ENCODE results near the gene SLC8A1.

The SLC8A1 gene

DNA sequence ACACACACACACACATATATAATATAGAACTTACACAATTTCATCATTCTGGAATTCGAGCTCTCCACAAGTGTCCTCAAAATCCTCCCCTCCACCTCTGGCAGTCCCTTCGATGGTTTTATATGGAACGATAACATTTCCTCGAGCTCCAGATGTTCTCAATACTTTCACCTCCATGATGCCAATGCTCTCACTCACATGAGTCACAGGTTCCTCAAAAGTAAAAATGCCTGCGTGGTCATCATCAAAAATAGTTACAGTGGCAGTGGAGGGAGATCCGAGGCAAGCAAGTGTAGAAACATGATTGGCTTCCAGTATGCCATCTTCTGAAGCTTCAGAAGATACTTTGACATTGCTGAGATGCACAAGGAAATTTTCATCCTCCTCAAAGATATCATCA is 23.5 kb downstream of the SLC8A1 start:
- no peak for DNase-seq (ENCODE audit: low read depth in 2 of 3, low spot score in 1 of 3)

GRCh38 chr2:40421631-40422297 is 30.1 kb downstream of the SLC8A1 start:
- no peak for DNase-seq (ENCODE audit: low read depth in 2 of 3, low spot score in 1 of 3)

DNA sequence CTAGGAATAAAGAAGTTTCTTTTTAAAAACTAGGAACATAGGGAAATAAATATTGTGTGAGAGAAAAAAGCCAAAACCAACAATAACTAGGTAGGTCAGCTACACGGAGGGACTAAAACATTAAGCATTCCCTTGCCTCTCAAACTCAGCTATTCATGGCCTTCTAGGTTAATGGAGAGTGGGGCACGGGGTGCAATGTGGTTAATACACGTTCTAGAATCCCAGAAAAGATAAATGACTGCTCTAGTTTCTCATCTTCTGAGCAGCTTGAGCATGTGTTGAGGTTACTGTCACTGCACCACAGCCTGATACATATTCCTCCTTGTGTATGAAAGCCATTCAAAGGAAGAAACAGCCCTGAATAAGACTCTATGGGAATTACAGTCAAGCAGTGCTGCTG is 31.4 kb downstream of the SLC8A1 start:
- DNase-seq (ENCODE audit: low read depth in 2 of 3, low spot score in 1 of 3): no peak

GRCh38 chr2:40419364-40419762 is 32.5 kb downstream of the SLC8A1 start:
- DNase-seq (ENCODE audit: low read depth in 2 of 3, low spot score in 1 of 3): no peak

GRCh38 chr2:40418614-40419363 is 33.1 kb downstream of the SLC8A1 start:
- no peak for DNase-seq (ENCODE audit: low read depth in 2 of 3, low spot score in 1 of 3)

GRCh38 chr2:40416486-40416885 is 35.4 kb downstream of the SLC8A1 start:
- no peak for DNase-seq (ENCODE audit: low read depth in 2 of 3, low spot score in 1 of 3)

- no peak for DNase-seq (ENCODE audit: low read depth in 2 of 3, low spot score in 1 of 3)
These were observed 36.5 kb downstream of the SLC8A1 start for GRCh38 chr2:40415391-40415790.

DNA sequence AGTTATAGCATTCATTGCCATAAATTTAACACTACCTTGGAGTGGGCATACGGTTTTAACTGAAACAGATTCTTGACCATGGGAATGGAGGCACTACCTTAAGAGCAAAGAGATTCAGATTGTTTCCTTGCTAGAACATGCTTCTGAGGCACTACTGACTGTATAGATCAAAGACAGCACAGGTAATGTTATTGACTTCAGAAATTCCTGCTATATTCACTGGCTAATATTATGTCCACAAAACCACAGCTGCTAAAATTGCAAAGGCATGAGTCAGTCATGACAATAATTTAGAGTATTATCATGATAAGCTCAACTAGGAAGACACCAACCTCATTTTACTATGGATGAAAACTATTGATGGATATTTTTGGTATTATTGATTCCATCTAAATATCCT is 39.4 kb downstream of the SLC8A1 start:
- DNase-seq (ENCODE audit: low read depth in 2 of 3, low spot score in 1 of 3): no peak

DNA sequence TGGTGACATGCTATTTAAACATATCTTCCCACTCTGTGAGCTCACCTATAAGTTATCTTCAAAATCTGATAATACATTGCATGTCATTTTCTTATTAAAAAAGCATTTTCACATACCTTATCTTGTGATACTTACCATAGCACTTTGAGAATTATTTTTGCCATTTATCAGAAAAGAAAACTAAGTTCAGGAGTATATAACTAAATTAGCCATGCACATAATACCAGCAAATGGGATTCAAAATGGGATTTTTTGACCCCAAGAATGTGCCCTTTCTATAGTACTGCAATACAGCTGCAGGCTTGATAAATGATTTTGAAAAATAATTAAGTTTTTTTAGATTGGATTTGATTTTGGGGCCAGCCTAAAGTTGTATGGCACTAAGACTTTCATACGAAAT is 41.2 kb downstream of the SLC8A1 start:
- DNase-seq (ENCODE audit: low read depth in 2 of 3, low spot score in 1 of 3): no peak

DNA sequence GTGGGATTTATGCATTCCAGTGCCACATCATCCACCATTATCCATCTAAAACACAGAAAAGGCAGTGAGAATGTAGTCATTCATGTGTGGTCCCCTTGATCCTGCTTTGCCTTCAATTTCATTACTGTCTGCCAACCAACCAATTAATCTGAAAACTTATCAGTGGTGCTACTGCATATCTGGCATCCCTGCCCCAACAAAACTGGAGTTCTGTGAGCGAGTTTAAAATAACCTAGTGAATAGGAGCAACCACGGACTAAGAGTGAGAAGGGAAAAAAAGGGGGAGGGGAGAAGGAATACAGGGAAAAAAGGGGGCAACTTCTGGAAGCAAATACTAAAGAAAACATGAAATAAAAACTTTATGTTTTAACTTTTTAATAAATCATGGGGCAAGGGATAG is 42.2 kb downstream of the SLC8A1 start:
- DNase-seq (ENCODE audit: low read depth in 2 of 3, low spot score in 1 of 3): no peak

GRCh38 chr2:40406485-40407289 is 45.2 kb downstream of the SLC8A1 start:
- DNase-seq (ENCODE audit: low read depth in 2 of 3, low spot score in 1 of 3): no peak

DNA sequence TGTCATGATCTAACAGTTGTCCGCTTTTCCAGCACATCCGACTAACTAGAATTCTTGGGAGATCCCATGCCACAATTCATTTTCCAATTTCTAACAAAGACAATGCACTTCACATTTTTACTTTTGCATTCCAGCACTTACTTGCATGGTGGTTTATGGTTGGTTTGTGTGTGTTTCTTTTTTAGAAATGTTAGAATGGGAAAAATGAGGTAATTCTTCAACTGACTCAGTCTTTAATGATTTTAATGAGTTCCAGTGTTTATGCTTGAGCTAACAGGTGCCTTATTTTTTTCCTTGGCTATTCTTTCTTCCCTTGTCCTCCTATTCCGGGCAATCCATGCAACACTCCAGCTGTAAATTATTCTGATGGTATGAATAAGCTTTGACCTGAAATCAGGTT is 46.4 kb downstream of the SLC8A1 start:
- DNase-seq (ENCODE audit: low read depth in 2 of 3, low spot score in 1 of 3): no peak

- DNase-seq (ENCODE audit: low read depth in 2 of 3, low spot score in 1 of 3): no peak
These were observed 47.4 kb downstream of the SLC8A1 start for GRCh38 chr2:40404517-40404916.

- DNase-seq (ENCODE audit: low read depth in 2 of 3, low spot score in 1 of 3): no peak
These were observed 48.6 kb downstream of the SLC8A1 start for GRCh38 chr2:40403233-40403836.

DNA sequence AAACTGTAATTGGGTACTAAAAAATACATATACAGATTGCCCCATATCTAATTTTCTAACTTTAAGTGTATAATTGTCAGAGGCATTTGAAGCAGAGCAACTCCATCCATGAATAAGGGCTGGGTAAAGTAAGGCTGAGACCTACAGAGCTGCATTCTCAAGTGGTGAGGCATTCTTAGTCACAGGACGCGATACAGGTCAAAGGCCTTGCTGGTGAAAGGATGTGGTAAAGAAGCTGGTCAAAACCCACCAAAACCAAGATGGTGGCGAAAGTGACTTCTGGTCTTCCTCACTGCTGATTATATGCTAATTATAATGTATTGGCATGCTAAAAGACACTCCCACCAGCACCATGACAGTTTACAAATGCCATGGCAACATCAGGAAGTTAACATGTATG is 50.0 kb downstream of the SLC8A1 start:
- DNase-seq (ENCODE audit: low read depth in 2 of 3, low spot score in 1 of 3): no peak

DNA sequence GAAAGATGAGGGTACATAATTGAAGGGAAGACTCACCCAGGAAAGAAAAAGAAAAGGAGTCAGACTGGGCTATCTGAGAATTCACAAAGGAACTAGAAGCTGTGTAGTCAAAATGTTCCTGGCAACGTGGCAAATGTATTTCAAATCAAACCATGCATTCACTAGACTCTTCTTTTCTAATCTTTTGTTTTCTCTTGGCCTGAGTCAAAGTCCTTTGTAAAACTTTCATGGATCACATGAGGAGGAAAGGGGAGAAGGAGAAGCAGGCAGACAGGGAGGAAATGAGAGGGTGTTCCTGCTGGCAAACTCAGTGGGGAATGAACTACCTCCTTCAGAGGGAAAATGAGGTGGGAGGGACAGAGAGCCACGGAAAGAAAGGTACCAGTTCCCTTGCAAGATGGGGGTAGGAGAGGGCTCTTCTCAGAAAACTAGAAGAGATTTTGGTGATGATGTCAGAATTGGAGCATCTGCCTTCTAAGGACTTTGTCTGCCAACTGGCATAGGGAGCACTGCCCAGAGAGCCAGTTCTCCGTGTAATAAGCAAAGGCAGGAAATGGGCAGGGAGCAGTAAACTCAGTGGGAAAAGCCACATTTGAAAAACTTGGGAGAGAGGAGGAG is 51.4 kb downstream of the SLC8A1 start:
- DNase-seq (ENCODE audit: low read depth in 2 of 3, low spot score in 1 of 3): no peak

DNA sequence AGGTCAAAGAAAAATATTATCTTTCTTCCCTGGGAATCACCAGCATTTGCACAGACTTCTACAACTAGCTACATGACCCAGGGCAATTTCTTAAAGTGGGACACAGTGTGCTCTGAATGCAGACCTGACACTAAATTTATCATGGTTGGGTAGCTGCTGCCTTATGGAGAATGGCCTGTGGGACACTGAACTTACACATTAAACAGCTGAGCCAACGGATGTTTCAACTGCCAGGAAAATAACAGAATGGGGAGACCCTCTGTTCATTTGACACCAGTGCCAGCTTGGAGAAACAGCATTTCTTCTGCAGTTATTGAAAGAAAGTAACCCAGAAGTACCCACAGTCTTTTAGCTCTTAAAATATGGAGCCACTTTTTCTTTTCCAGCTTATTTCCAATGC is 54.1 kb downstream of the SLC8A1 start:
- no peak for DNase-seq (ENCODE audit: low read depth in 2 of 3, low spot score in 1 of 3)

- DNase-seq (ENCODE audit: low read depth in 2 of 3, low spot score in 1 of 3): no peak
These were observed 55.8 kb downstream of the SLC8A1 start for GRCh38 chr2:40396124-40396523.

GRCh38 chr2:40395169-40396073 is 56.5 kb downstream of the SLC8A1 start:
- no peak for DNase-seq (ENCODE audit: low read depth in 2 of 3, low spot score in 1 of 3)

GRCh38 chr2:40394597-40394996 is 57.3 kb downstream of the SLC8A1 start:
- no peak for DNase-seq (ENCODE audit: low read depth in 2 of 3, low spot score in 1 of 3)

Measured in stimulated activated CD4-positive, alpha-beta T cell treated with anti-CD3 and anti-CD28 coated beads, Interleukin-12 subunit alpha, Interleukin-12 subunit beta, amount 100 ng/mL, for 48 hours (primary cell).